H1 (cell line): Measurements from ENCODE around the gene ROBO4. TPM values are rescaled to one million over a fixed set of nuclear protein-coding genes. Genes with fewer than 3 reads are reported as not detected.
A peak's percentile ranks its signal among the peaks of the same experiment; 100 is the strongest.

Experiments
- CTCF ChIA-PET: fragments of 300-600 bp; sonication (Branson Sonifier 250); formaldehyde crosslinking; loops from one replicate; lab custom pipeline; 2021; ENCODE audit not compliant: partially characterized antibody; lab: Charles Lee
- POLR2A ChIA-PET: fragments of 300-600 bp; sonication (Branson Sonifier 250); formaldehyde crosslinking; loops from one replicate; lab custom pipeline; 2021; ENCODE audit warnings: inconsistent platforms; ENCODE audit not compliant: partially characterized antibody; lab: Charles Lee
- DNase-seq, 2 experiments: peaks; one replicate each; pipeline versions ENCODE4 v3.0.0 to v3.0.0-alpha.2; 2010 to 2022; ENCODE audit warnings: low spot score in 2 of 2, low read depth in 1 of 2, mixed read lengths in 1 of 2
- FAIRE-seq: peaks from 2 replicates; lab custom pipeline; 2011; peaks lifted over from hg19 to GRCh38; lab: Jason Lieb, UNC
- H2AFZ ChIP-seq: 2 replicates; pipeline ENCODE4 v1.8.1; 2012; ENCODE audit warnings: low read length, inconsistent platforms
- H2AK5ac ChIP-seq: 2 replicates; pipeline ENCODE4 v1.6.1; 2013; ENCODE audit warnings: low read depth, low read length
- H2BK120ac ChIP-seq: replicated peaks from 2 replicates; pipeline ENCODE3; 2013; ENCODE audit warnings: low read depth, low read length, inconsistent platforms
- H2BK12ac ChIP-seq: 2 replicates; pipeline ENCODE4 v1.6.1; 2013; ENCODE audit warnings: low read depth, low read length
- H2BK15ac ChIP-seq: 2 replicates; pipeline ENCODE4 v1.6.1; 2013; ENCODE audit warnings: low read length
- H2BK20ac ChIP-seq: 2 replicates; pipeline ENCODE4 v1.6.1; 2013; ENCODE audit warnings: low read length
- H2BK5ac ChIP-seq: 2 replicates; pipeline ENCODE4 v1.6.1; 2013; ENCODE audit warnings: low read depth, low read length
- H3K14ac ChIP-seq: 2 replicates; pipeline ENCODE4 v1.6.1; 2013; ENCODE audit warnings: inconsistent platforms; ENCODE audit not compliant: insufficient read length
- H3K18ac ChIP-seq: 2 replicates; pipeline ENCODE4 v1.6.1; 2013; ENCODE audit warnings: low read length; ENCODE audit errors: extremely low read depth
- H3K23ac ChIP-seq: 2 replicates; pipeline ENCODE4 v1.6.1; 2013; ENCODE audit warnings: inconsistent platforms; ENCODE audit not compliant: insufficient read length
- H3K23me2 ChIP-seq: 2 replicates; pipeline ENCODE4 v1.6.1; 2013; ENCODE audit warnings: low read depth, low read length
- H3K27ac ChIP-seq: 2 replicates; pipeline ENCODE4 v1.6.1; 2011; ENCODE audit warnings: low read depth, low read length, inconsistent platforms
- H3K27me3 ChIP-seq, 4 experiments: replicated peaks in 1 of 4; 1 replicate in 1 of 4; 2 replicates in 3 of 4; pipeline versions ENCODE4 v1.6.1 to v1.8.1; 2011 to 2013; ENCODE audit warnings: low read length in 3 of 4, mild to moderate bottlenecking in 3 of 4, inconsistent platforms in 2 of 4, mixed read lengths in 2 of 4, moderate library complexity in 1 of 4; ENCODE audit not compliant: control insufficient read depth in 3 of 4, insufficient read depth in 3 of 4; ENCODE audit errors: extremely low read depth in 1 of 4
- H3K36me3 ChIP-seq, 4 experiments: 2 replicates each; pipeline versions ENCODE4 v1.6.1 to v1.8.1; 2011 to 2013; ENCODE audit warnings: mild to moderate bottlenecking in 4 of 4, low read length in 3 of 4, moderate library complexity in 2 of 4, control low read depth in 1 of 4, inconsistent platforms in 1 of 4; ENCODE audit not compliant: insufficient read depth in 4 of 4, control insufficient read depth in 2 of 4
- H3K4ac ChIP-seq: replicated peaks from 2 replicates; pipeline ENCODE3; 2013; ENCODE audit warnings: low read length, low read depth, mixed read lengths, inconsistent platforms; ENCODE audit not compliant: insufficient read length
- H3K4me1 ChIP-seq, 4 experiments: replicated peaks in 1 of 4; 1 replicate in 1 of 4; 2 replicates in 3 of 4; pipeline versions ENCODE4 v1.6.1 to v1.8.1; 2011 to 2013; ENCODE audit warnings: low read length in 3 of 4, inconsistent platforms in 2 of 4, mixed read lengths in 1 of 4; ENCODE audit not compliant: insufficient read depth in 4 of 4, control insufficient read depth in 3 of 4
- H3K4me2 ChIP-seq, 2 experiments: 2 replicates each; pipeline versions ENCODE4 v1.6.1 to v1.8.1; 2011 to 2013; ENCODE audit warnings: low read depth in 2 of 2, low read length in 2 of 2, control low read depth in 1 of 2, inconsistent platforms in 1 of 2, mild to moderate bottlenecking in 1 of 2; ENCODE audit not compliant: insufficient read depth in 1 of 2
- H3K4me3 ChIP-seq, 4 experiments: fragments of 200-600, 300-600 bp in 1 of 4; sonication (generic), shearing (Covaris generic), sonication (Bioruptor Twin) in 1 of 4; 2 replicates each; pipeline versions ENCODE4 v1.5.1 to v1.8.1; 2011 to 2016; ENCODE audit warnings: low read length in 4 of 4, low read depth in 3 of 4, control low read depth in 2 of 4, inconsistent platforms in 2 of 4, mild to moderate bottlenecking in 2 of 4, mixed read lengths in 1 of 4, moderate library complexity in 1 of 4; ENCODE audit not compliant: insufficient read depth in 2 of 4; ENCODE audit errors: extremely low read depth in 1 of 4
- H3K56ac ChIP-seq: replicated peaks from 2 replicates; pipeline ENCODE3; 2013; ENCODE audit warnings: low read depth, mild to moderate bottlenecking, mixed read lengths, low read length, inconsistent platforms; ENCODE audit not compliant: insufficient read length
- H3K79me1 ChIP-seq: 2 replicates; pipeline ENCODE4 v1.6.1; 2013; ENCODE audit warnings: low read depth, low read length, control low read depth
- H3K79me2 ChIP-seq, 2 experiments: 2 replicates each; pipeline versions ENCODE4 v1.6.1 to v1.8.1; 2012 to 2013; ENCODE audit warnings: low read length in 2 of 2, mild to moderate bottlenecking in 2 of 2, inconsistent platforms in 1 of 2; ENCODE audit not compliant: insufficient read depth in 2 of 2, control insufficient read depth in 1 of 2
- H3K9ac ChIP-seq, 4 experiments: replicated peaks in 1 of 4; 1 replicate in 1 of 4; 2 replicates in 3 of 4; pipeline versions ENCODE4 v1.6.1 to v1.8.1; 2011 to 2013; ENCODE audit warnings: low read depth in 3 of 4, low read length in 3 of 4, control low read depth in 2 of 4, mild to moderate bottlenecking in 2 of 4, moderate library complexity in 2 of 4, inconsistent platforms in 1 of 4; ENCODE audit errors: extremely low read depth in 1 of 4
- H3K9me3 ChIP-seq, 2 experiments: 2 replicates each; pipeline versions ENCODE4 v1.6.1 to v1.8.1; 2012 to 2013; ENCODE audit warnings: mild to moderate bottlenecking in 2 of 2, moderate library complexity in 2 of 2, control low read depth in 1 of 2, inconsistent platforms in 1 of 2, low read depth in 1 of 2, low read length in 1 of 2, mixed read lengths in 1 of 2; ENCODE audit not compliant: insufficient read depth in 2 of 2
- H4K20me1 ChIP-seq, 2 experiments: replicated peaks in 1 of 2; 2 replicates each; pipeline versions ENCODE3 to v1.8.1; 2011 to 2013; ENCODE audit warnings: inconsistent platforms in 2 of 2, low read length in 2 of 2, mild to moderate bottlenecking in 1 of 2; ENCODE audit not compliant: insufficient read depth in 2 of 2, control insufficient read depth in 1 of 2
- H4K5ac ChIP-seq: 2 replicates; pipeline ENCODE4 v1.6.1; 2013; ENCODE audit warnings: low read length, low read depth, mixed read lengths, inconsistent platforms; ENCODE audit not compliant: insufficient read length
- H4K8ac ChIP-seq: 2 replicates; pipeline ENCODE4 v1.8.0; 2013; ENCODE audit warnings: mild to moderate bottlenecking, moderate library complexity, low read length, inconsistent platforms; ENCODE audit not compliant: insufficient read depth; ENCODE audit errors: extremely low read depth
- H4K91ac ChIP-seq: replicated peaks from 2 replicates; pipeline ENCODE3; 2013; ENCODE audit warnings: low read length, mixed read lengths, inconsistent platforms; ENCODE audit not compliant: insufficient read length
- ASH2L ChIP-seq: fragments of 200-600, 300-600 bp; sonication (generic); IDR thresholded peaks from one replicate; pipeline ENCODE4 v1.7.1; 2017; ENCODE audit warnings: low read length
- CREB1 ChIP-seq: IDR thresholded peaks from 2 replicates; pipeline ENCODE4 v1.6.1; 2012; ENCODE audit warnings: inconsistent platforms
- RAD21 ChIP-seq, 2 experiments: IDR thresholded peaks in 1 of 2; conservative IDR thresholded peaks in 1 of 2; 2 replicates each; pipeline ENCODE4 v1.6.1; 2011; ENCODE audit warnings: low read depth in 2 of 2, low read length in 2 of 2, improper control_type of control experiment in 1 of 2, inconsistent platforms in 1 of 2, mild to moderate bottlenecking in 1 of 2, moderate library complexity in 1 of 2
- SP2 ChIP-seq: IDR thresholded peaks from 2 replicates; pipeline ENCODE4 v1.6.1; 2012; ENCODE audit warnings: mild to moderate bottlenecking, low read length, inconsistent platforms
- TEAD4 ChIP-seq: IDR thresholded peaks from 2 replicates; pipeline ENCODE4 v1.6.1; 2012; ENCODE audit warnings: low read depth, low read length, inconsistent platforms, mixed read lengths
- WGBS, 2 experiments: shearing (Covaris generic) in 1 of 2; methylation state at CpG; one replicate each; pipeline versions ENCODE4 v1.1.6 to v1.1.7; 2013 to 2015; ENCODE audit warnings: low lambda C conversion rate in 2 of 2, mixed read lengths in 2 of 2, inconsistent platforms in 1 of 2, low coverage in 1 of 2, missing lambda C conversion rate in 1 of 2; ENCODE audit not compliant: insufficient replicate concordance in 2 of 2, insufficient coverage in 1 of 2, insufficient read length in 1 of 2; ENCODE audit errors: extremely low coverage in 1 of 2, missing lambda C conversion rate in 1 of 2; 5-methylcytosine and 5-hydroxymethylcytosine counted together
- polyA plus RNA-seq, 7 experiments: library from polyadenylated mRNA; depleted of rRNA in 3 of 7; stranded (reverse) in 5 of 7; unstranded in 2 of 7; fragments of >200 nt in 5 of 7; fragments of 200-250 nt in 2 of 7; gene quantifications; 1 replicate in 5 of 7; 2 replicates in 1 of 7; 4 replicates in 1 of 7; pipeline versions ENCODE4 v1.2.1 to v1.2.3, GENCODE V29; 2011 to 2013; ENCODE audit warnings: missing spikeins in 2 of 7, mixed read lengths in 2 of 7
- total RNA-seq: library from RNA; stranded (reverse); fragmentation: NEBNext Ultra II Directional; extraction: Animal tissue kit (Norgen Biotek cat#: 25700); gene quantifications from 2 replicates; pipeline ENCODE4 v1.2.1, GENCODE V29; 2021
- TF ChIP-seq, protein P1 (sequence below): IDR thresholded peaks from 2 replicates; pipeline ENCODE4 v1.6.1; 2012; ENCODE audit warnings: inconsistent platforms
- TF ChIP-seq, protein P2 (sequence below), 3 experiments: IDR thresholded peaks; 1 replicate in 2 of 3; 2 replicates in 1 of 3; pipeline versions ENCODE4 v1.5.1 to v1.6.1; 2011; ENCODE audit warnings: low read length in 3 of 3, mild to moderate bottlenecking in 3 of 3, inconsistent platforms in 2 of 3, low read depth in 1 of 3, moderate library complexity in 1 of 3; ENCODE audit not compliant: insufficient read depth in 1 of 3; ENCODE audit errors: control extremely low read depth in 1 of 3
- TF ChIP-seq, protein P3 (sequence below): IDR thresholded peaks from 2 replicates; pipeline ENCODE4 v1.6.1; 2012; ENCODE audit warnings: inconsistent platforms

Gene ROBO4
- total and polyA plus RNA-seq, 2 of the 8 experiments (the other 6 are each of a cell fraction or from before 2014, with no cell fraction given), result 0.03 TPM; not detected in 1

DNA sequence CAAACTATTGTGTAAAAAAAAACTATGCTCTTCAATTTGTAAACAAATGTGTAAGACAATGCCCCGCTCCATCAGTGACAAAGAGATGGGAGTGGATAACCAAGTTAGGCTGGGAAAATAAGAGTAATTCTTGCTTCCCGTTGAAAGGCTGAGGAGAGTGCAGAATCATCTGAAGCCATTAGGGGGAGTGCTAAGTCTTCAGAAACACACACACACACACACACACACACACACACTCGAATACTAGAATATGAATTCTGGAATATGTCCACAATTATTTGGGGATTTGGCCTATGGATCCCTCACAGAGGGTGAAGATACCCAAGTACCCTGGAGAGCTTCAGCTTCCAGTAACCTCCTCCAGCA, 60.2 kb downstream of the ROBO4 start:
- Histone ChIP-seq H3K27me3 (peaks cover 46 to 58% (median 53%) of the 10 kb centered on the region in 4 experiments), H4K5ac (no peak overlapping the region), H3K14ac (no peak overlapping the region), H3K4me2 (no peak overlapping the region), H4K8ac (no peak overlapping the region), H2BK15ac (no peak overlapping the region), H3K23ac (no peak overlapping the region), H3K79me1 (no peaks in the 10 kb centered on the region), H3K56ac (no peak overlapping the region)
- peak; percentile 86 for FAIRE-seq
- POLR2A ChIA-PET, result interaction anchor here (0.8 to 2.1 kb wide), 3 partner anchors 38 to 47 kb away, joined by 3 to 5 read pairs (median 3); partner anchors contain the start of gene MSANTD2
- TF ChIP-seq, protein P1, sequence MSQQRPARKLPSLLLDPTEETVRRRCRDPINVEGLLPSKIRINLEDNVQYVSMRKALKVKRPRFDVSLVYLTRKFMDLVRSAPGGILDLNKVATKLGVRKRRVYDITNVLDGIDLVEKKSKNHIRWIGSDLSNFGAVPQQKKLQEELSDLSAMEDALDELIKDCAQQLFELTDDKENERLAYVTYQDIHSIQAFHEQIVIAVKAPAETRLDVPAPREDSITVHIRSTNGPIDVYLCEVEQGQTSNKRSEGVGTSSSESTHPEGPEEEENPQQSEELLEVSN, result no peak
- TF ChIP-seq TEAD4 (0 out of 2 replicates have a peak, but pooled peaks have one; percentile 15), SP2 (no peak), ASH2L (no peak), RAD21 (IDR thresholded peaks at IDR 0.05 in 1 of 2, conservative IDR thresholded peaks at IDR 0.05 in 1 of 2; ENCODE audit: low read depth in 2 of 2, low read length in 2 of 2) (peak; percentile 58 to 69), CREB1 (no peak)
- TF ChIP-seq, protein P2, sequence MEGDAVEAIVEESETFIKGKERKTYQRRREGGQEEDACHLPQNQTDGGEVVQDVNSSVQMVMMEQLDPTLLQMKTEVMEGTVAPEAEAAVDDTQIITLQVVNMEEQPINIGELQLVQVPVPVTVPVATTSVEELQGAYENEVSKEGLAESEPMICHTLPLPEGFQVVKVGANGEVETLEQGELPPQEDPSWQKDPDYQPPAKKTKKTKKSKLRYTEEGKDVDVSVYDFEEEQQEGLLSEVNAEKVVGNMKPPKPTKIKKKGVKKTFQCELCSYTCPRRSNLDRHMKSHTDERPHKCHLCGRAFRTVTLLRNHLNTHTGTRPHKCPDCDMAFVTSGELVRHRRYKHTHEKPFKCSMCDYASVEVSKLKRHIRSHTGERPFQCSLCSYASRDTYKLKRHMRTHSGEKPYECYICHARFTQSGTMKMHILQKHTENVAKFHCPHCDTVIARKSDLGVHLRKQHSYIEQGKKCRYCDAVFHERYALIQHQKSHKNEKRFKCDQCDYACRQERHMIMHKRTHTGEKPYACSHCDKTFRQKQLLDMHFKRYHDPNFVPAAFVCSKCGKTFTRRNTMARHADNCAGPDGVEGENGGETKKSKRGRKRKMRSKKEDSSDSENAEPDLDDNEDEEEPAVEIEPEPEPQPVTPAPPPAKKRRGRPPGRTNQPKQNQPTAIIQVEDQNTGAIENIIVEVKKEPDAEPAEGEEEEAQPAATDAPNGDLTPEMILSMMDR (IDR thresholded peaks at IDR 0.05; ENCODE audit: control extremely low read depth in 1 of 3, insufficient read depth in 1 of 3, low read depth in 1 of 3, low read length in 3 of 3), result peak in 2 of 3 experiments; percentile 71 to 74; a peak in 3 of 4 replicates
- TF ChIP-seq, protein P3, sequence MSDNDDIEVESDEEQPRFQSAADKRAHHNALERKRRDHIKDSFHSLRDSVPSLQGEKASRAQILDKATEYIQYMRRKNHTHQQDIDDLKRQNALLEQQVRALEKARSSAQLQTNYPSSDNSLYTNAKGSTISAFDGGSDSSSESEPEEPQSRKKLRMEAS, result no peak
- TF ChIP-seq, all 59 proteins: peak for 3
- Histone ChIP-seq H3K4me3 (no peak overlapping the region), H2BK5ac (no peak overlapping the region), H2BK20ac (no peak overlapping the region), H3K4ac (no peak overlapping the region), H3K79me2 (no peaks in the 10 kb centered on the region), H3K4me1 (peaks cover 0 to 11% (median 3%) of the 10 kb centered on the region in 4 experiments; a peak in 6 of 7 replicates), H2BK12ac (no peak overlapping the region), H3K9ac (no peak overlapping the region), H2BK120ac (no peak overlapping the region), H3K36me3 (peaks cover 0 to 5% (median 0%) of the 10 kb centered on the region in 4 experiments; a peak in 1 of 8 replicates), H2AFZ (no peak overlapping the region), H4K20me1 (peaks cover 7 to 23% of the 10 kb centered on the region in 2 experiments), H4K91ac (no peak overlapping the region), H3K9me3 (no peaks in the 10 kb centered on the region), H3K23me2 (peaks cover 2% of the 10 kb centered on the region; the same call in 1 of the 2 replicates), H3K18ac (no peak overlapping the region), H3K27ac (no peak overlapping the region), H2AK5ac (no peak overlapping the region)
- CTCF ChIA-PET, result interaction anchor here (0.6 to 8.3 kb wide), 62 partner anchors 9 to 1019 kb away, joined by 3 to 108 read pairs (median 6); partner anchors contain the start of genes MSANTD2, NRGN, ROBO3 and SLC37A2
- peak in 1 of 2 experiments; percentile 52 for DNase-seq
- 25% methylated on average over 3 of the region's 3 CpGs; no CpG with 5 or more reads in 1 of the 2 experiments for WGBS, 2 experiments
